Smooth muscle cell (in vitro differentiated cells): ENCODE results near the gene SRGAP3. TPM values are rescaled to one million over a fixed set of nuclear protein-coding genes. Genes with fewer than 3 reads are reported as not detected.

ENCODE experiments used
- DNase-seq: peaks from one replicate; lab custom pipeline; 2025; ENCODE audit not compliant: unreplicated experiment; lab: John Stamatoyannopoulos, UW
- H2AFZ ChIP-seq: fragments of 200-600 bp; sonication (generic); 2 replicates; pipeline ENCODE4 v1.6.0; 2016; ENCODE audit warnings: antibody characterized with exemption, low read depth, mild to moderate bottlenecking
- H3F3A ChIP-seq: fragments of 200-600 bp; sonication (generic); 2 replicates; pipeline ENCODE4 v1.6.0; 2017; ENCODE audit warnings: antibody characterized with exemption, low read depth
- H3K27ac ChIP-seq: fragments of 200-600 bp; sonication (generic); 2 replicates; pipeline ENCODE4 v1.5.1; 2016; ENCODE audit warnings: low read depth, mild to moderate bottlenecking
- H3K27me3 ChIP-seq: fragments of 200-600 bp; sonication (generic); 2 replicates; pipeline ENCODE4 v1.6.1; 2016; ENCODE audit warnings: low read depth, mild to moderate bottlenecking
- H3K36me3 ChIP-seq: fragments of 200-600 bp; sonication (generic); 2 replicates; pipeline ENCODE4 v1.5.1; 2016; ENCODE audit warnings: low read depth
- H3K4me1 ChIP-seq: fragments of 200-600 bp; sonication (generic); 2 replicates; pipeline ENCODE4 v1.5.1; 2016; ENCODE audit warnings: low read depth
- H3K4me2 ChIP-seq: fragments of 200-600 bp; sonication (generic); 2 replicates; pipeline ENCODE4 v1.6.0; 2016; ENCODE audit warnings: mild to moderate bottlenecking
- H3K4me3 ChIP-seq: fragments of 200-600 bp; sonication (generic); 2 replicates; pipeline ENCODE4 v1.5.1; 2016; ENCODE audit warnings: mild to moderate bottlenecking
- H3K79me2 ChIP-seq: fragments of 200-600 bp; sonication (generic); 2 replicates; pipeline ENCODE4 v1.6.0; 2016; ENCODE audit warnings: low read depth, mild to moderate bottlenecking
- H3K9ac ChIP-seq: fragments of 200-600 bp; sonication (generic); 2 replicates; pipeline ENCODE4 v1.6.0; 2016; ENCODE audit warnings: low read depth
- H3K9me3 ChIP-seq: fragments of 200-600 bp; sonication (generic); replicated peaks from 2 replicates; pipeline ENCODE4 v1.5.1; 2016; ENCODE audit warnings: low read depth
- H4K20me1 ChIP-seq: fragments of 200-600 bp; sonication (generic); 2 replicates; pipeline ENCODE4 v1.6.0; 2016; ENCODE audit warnings: low read depth
- WGBS: methylation state at CpG from one replicate; pipeline ENCODE4 v1.1.7; 2016; ENCODE audit warnings: low lambda C conversion rate; 5-methylcytosine and 5-hydroxymethylcytosine counted together
- polyA plus RNA-seq: library from polyadenylated mRNA; unstranded; fragments of >200 nt; fragmentation: Nextera tagmentation; extraction: Ambion mirVana; gene quantifications from 2 replicates; pipeline ENCODE4 v1.2.1, GENCODE V29; 2016
- total RNA-seq: library from RNA; depleted of rRNA; stranded (reverse); fragments of >200 nt; gene quantifications from 2 replicates; pipeline ENCODE4 v1.2.3, GENCODE V29; 2014
- TF ChIP-seq, protein P1 (sequence below): fragments of 200-600 bp; sonication (generic); IDR thresholded peaks from 2 replicates; pipeline ENCODE4 v1.5.1; 2017; ENCODE audit warnings: borderline replicate concordance, mild to moderate bottlenecking, antibody characterized with exemption; ENCODE audit not compliant: insufficient read depth, poor library complexity, severe bottlenecking

Gene SRGAP3
- total and polyA plus RNA-seq, 2 experiments from 2014 or later = 1.5 to 3.1 TPM

- Histone ChIP-seq H4K20me1 (peaks cover 2% of the 10 kb centered on the region), H2AFZ (no peak overlapping the region), H3K9me3 (no peaks in the 10 kb centered on the region), H3K27me3 (no peaks in the 10 kb centered on the region), H3K79me2 (peaks cover 34% of the 10 kb centered on the region), H3K36me3 (peaks cover 5% of the 10 kb centered on the region), H3K4me1 (peaks cover 20% of the 10 kb centered on the region), H3K4me2 (no peak overlapping the region), H3F3A (no peaks in the 10 kb centered on the region), H3K9ac (no peak overlapping the region), H3K4me3 (no peak overlapping the region), H3K27ac (no peak overlapping the region)
- TF ChIP-seq, protein P1, sequence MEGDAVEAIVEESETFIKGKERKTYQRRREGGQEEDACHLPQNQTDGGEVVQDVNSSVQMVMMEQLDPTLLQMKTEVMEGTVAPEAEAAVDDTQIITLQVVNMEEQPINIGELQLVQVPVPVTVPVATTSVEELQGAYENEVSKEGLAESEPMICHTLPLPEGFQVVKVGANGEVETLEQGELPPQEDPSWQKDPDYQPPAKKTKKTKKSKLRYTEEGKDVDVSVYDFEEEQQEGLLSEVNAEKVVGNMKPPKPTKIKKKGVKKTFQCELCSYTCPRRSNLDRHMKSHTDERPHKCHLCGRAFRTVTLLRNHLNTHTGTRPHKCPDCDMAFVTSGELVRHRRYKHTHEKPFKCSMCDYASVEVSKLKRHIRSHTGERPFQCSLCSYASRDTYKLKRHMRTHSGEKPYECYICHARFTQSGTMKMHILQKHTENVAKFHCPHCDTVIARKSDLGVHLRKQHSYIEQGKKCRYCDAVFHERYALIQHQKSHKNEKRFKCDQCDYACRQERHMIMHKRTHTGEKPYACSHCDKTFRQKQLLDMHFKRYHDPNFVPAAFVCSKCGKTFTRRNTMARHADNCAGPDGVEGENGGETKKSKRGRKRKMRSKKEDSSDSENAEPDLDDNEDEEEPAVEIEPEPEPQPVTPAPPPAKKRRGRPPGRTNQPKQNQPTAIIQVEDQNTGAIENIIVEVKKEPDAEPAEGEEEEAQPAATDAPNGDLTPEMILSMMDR = no peak
- 95% methylated on average over 8 of the region's 8 CpGs for WGBS
- no peak for DNase-seq
Measured at GRCh38 chr3:8959668-8960067, 289.8 kb downstream of the SRGAP3 start.

- Histone ChIP-seq H3K27ac (peak overlapping the region; percentile 57), H2AFZ (no peak overlapping the region), H3K36me3 (peaks cover 5% of the 10 kb centered on the region), H3K4me2 (peak overlapping the region; percentile 30), H3K79me2 (peaks cover 33% of the 10 kb centered on the region), H4K20me1 (peaks cover 3% of the 10 kb centered on the region), H3K4me3 (no peak overlapping the region), H3K4me1 (peaks cover 14% of the 10 kb centered on the region), H3K9me3 (no peaks in the 10 kb centered on the region), H3K27me3 (no peaks in the 10 kb centered on the region), H3K9ac (no peak overlapping the region), H3F3A (no peaks in the 10 kb centered on the region)
- TF ChIP-seq, protein P1 = no peak
- 57% methylated on average over 4 of the region's 4 CpGs for WGBS
- DNase-seq = no peak
Measured at GRCh38 chr3:8954938-8955763, 294.3 kb downstream of the SRGAP3 start.

DNA sequence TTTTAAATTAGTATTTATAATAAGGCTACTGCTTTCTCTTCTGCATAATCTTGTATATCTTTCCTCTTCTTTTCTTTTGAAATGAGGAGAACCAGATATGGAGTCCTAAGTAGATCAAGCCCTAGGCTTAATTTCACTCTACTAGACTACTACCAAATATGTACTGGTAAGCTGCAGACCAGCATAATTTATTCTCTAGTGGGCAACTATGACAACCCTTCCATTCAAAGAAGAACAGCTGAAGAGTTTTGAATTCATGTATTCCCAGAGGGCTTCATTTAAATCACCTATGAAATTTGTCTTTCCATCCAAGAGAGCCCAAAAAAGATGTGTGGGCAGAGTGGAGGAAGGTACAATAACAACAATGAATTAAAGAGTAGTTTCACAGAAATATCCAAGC is 296.1 kb downstream of the SRGAP3 start:
- Histone ChIP-seq H3K4me2 (no peak overlapping the region), H3K36me3 (peaks cover under 1% of the 10 kb centered on the region), H3K27ac (no peak overlapping the region), H3K4me1 (peaks cover 14% of the 10 kb centered on the region), H3K9me3 (no peaks in the 10 kb centered on the region), H3K9ac (no peak overlapping the region), H3K4me3 (no peak overlapping the region), H3K79me2 (peaks cover 27% of the 10 kb centered on the region), H4K20me1 (peaks cover 3% of the 10 kb centered on the region), H2AFZ (no peak overlapping the region), H3K27me3 (no peaks in the 10 kb centered on the region), H3F3A (no peaks in the 10 kb centered on the region)
- DNase-seq = no peak
- TF ChIP-seq, protein P1 = no peak

DNA sequence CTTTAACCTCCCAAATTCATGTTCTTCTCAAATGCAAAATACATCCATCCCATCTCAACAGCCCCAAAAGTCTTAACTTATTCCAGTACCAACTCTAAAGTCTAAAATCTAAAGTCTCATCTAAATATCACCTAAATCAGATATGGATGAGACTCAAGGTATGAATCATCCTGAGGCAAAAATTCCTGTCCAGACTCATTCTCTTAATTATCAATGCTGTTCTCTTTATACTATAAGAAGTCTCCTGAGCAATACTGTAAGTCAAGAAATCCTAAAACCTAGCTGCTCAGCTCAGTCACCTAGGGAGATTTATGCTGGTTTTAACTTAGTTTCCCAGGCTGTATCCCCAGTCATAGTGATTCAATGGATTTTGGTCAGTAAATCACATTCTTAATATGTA is 297.3 kb downstream of the SRGAP3 start:
- Histone ChIP-seq H3K27me3 (no peaks in the 10 kb centered on the region), H3K4me3 (no peak overlapping the region), H3K4me1 (peaks cover 14% of the 10 kb centered on the region), H3K79me2 (peaks cover 27% of the 10 kb centered on the region), H3K4me2 (no peak overlapping the region), H3K9ac (no peak overlapping the region), H3K9me3 (no peaks in the 10 kb centered on the region), H3K27ac (no peak overlapping the region), H4K20me1 (peaks cover 3% of the 10 kb centered on the region), H2AFZ (no peak overlapping the region), H3F3A (no peaks in the 10 kb centered on the region), H3K36me3 (no peaks in the 10 kb centered on the region)
- DNase-seq = no peak
- TF ChIP-seq, protein P1 = no peak
